ENCODE measurements around the gene LIX1L. TPM values are rescaled to one million over a fixed set of nuclear protein-coding genes. Genes with fewer than 3 reads are reported as not detected.
A peak's percentile ranks its signal among the peaks of the same experiment; 100 is the strongest.

Gene LIX1L
- total RNA-seq, 1 donor from 2014 or later: 25.0 TPM

- TF ChIP-seq POLR2AphosphoS5 (IDR thresholded peaks at IDR 0.05; ENCODE audit: insufficient read depth in 1 of 2, low read depth in 1 of 2): peak; percentile 83 to 94
- TF ChIP-seq CTCF (IDR thresholded peaks at IDR 0.05): peak; percentile 89 to 99 (median 90)
- peak in 1 of 2 donors; percentile 47 for TF ChIP-seq POLR2A (IDR thresholded peaks at IDR 0.05)
- H3K4me3 ChIP-seq: peak overlapping the region; percentile 4 to 28
- peaks cover 31% of the 10 kb centered on the region for H3K4me1 ChIP-seq
- peak in 1 of 2 donors; percentile 98 for DNase-seq (ENCODE audit: extremely low spot score in 2 of 2)
- no peaks in the 10 kb centered on the region for H3K27me3 ChIP-seq
- no peaks in the 10 kb centered on the region for H3K9me3 ChIP-seq
- H3K36me3 ChIP-seq: no peaks in the 10 kb centered on the region
- peak overlapping the region; percentile 96 for H3K27ac ChIP-seq
- intact Hi-C loops (cut with DNase I): no loop called here
These were observed 66.0 kb downstream of the LIX1L start for GRCh38 chr1:145891587-145892485.

GRCh38 chr1:145891143-145891542, 66.7 kb downstream of the LIX1L start:
- peak in 1 of 2 donors; percentile 84 for DNase-seq (ENCODE audit: extremely low spot score in 2 of 2)
- Histone ChIP-seq H3K36me3 (no peaks in the 10 kb centered on the region), H3K4me3 (no peak overlapping the region), H3K27ac (peak overlapping the region; percentile 96), H3K4me1 (peaks cover 31% of the 10 kb centered on the region), H3K27me3 (no peaks in the 10 kb centered on the region), H3K9me3 (no peaks in the 10 kb centered on the region)
- intact Hi-C loops (cut with DNase I): no loop called here
- TF ChIP-seq CTCF (IDR thresholded peaks at IDR 0.05): no peak

GRCh38 chr1:145889722-145890121, 68.1 kb downstream of the LIX1L start:
- Histone ChIP-seq H3K4me1 (peaks cover 38% of the 10 kb centered on the region), H3K27me3 (no peaks in the 10 kb centered on the region), H3K27ac (peak overlapping the region; percentile 96), H3K4me3 (no peak overlapping the region), H3K36me3 (no peaks in the 10 kb centered on the region), H3K9me3 (no peaks in the 10 kb centered on the region)
- peak in 1 of 2 donors; percentile 78 for DNase-seq (ENCODE audit: extremely low spot score in 2 of 2)
- intact Hi-C loops (cut with DNase I): no loop called here
- no peak for TF ChIP-seq POLR2A (IDR thresholded peaks at IDR 0.05)
- no peak for TF ChIP-seq POLR2AphosphoS5 (IDR thresholded peaks at IDR 0.05; ENCODE audit: insufficient read depth in 1 of 2, low read depth in 1 of 2)
- TF ChIP-seq CTCF (IDR thresholded peaks at IDR 0.05): no peak

- no peak overlapping the region for H3K4me3 ChIP-seq
- no peak overlapping the region for H3K27ac ChIP-seq
- no peaks in the 10 kb centered on the region for H3K27me3 ChIP-seq
- no peaks in the 10 kb centered on the region for H3K36me3 ChIP-seq
- H3K4me1 ChIP-seq: peaks cover 32% of the 10 kb centered on the region
- peak in 1 of 2 donors; percentile 62 for DNase-seq (ENCODE audit: extremely low spot score in 2 of 2)
- H3K9me3 ChIP-seq: no peaks in the 10 kb centered on the region
- TF ChIP-seq POLR2A (IDR thresholded peaks at IDR 0.05): no peak
- TF ChIP-seq CTCF (IDR thresholded peaks at IDR 0.05): no peak
- intact Hi-C loops (cut with DNase I): no loop called here
These were observed 70.2 kb downstream of the LIX1L start for GRCh38 chr1:145887631-145888030.

- no peak for DNase-seq (ENCODE audit: extremely low spot score in 2 of 2)
- no peaks in the 10 kb centered on the region for H3K9me3 ChIP-seq
- TF ChIP-seq POLR2A (IDR thresholded peaks at IDR 0.05) (no peak), CTCF (IDR thresholded peaks at IDR 0.05) (no peak), POLR2AphosphoS5 (IDR thresholded peaks at IDR 0.05; ENCODE audit: insufficient read depth in 1 of 2, low read depth in 1 of 2) (no peak)
- peaks cover 25% of the 10 kb centered on the region for H3K4me1 ChIP-seq
- no peaks in the 10 kb centered on the region for H3K27me3 ChIP-seq
- intact Hi-C loops (cut with DNase I): no loop called here
- H3K4me3 ChIP-seq: no peak overlapping the region
- H3K36me3 ChIP-seq: no peaks in the 10 kb centered on the region
- peak overlapping the region; percentile 45 for H3K27ac ChIP-seq
These were observed 71.0 kb downstream of the LIX1L start for GRCh38 chr1:145886816-145887215.

Measured in vagina (tissue), 2 donors.